Measurements from ENCODE around the gene NABP2.

Gene NABP2

DNA sequence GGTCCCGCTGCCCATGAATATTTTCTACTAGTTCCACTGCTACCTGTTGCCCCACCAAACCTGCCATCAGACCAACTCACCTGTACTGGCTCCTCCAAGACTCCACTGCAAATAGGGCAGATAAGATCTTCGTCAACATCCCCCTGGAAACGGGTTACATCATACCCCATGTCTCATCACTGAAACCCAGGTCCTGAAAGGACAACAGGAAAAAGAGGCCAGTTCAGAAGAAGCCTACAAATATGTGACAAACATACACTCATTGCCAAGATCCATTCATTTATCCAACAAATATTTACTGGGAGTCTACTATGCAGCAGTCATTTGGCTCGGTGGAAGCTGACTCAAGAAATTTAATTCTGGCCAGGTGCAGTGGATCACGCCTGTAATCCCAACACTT lies 10.3 kb upstream of the NABP2 start:
- DNase-seq (ENCODE audit: low read depth): no peak

DNA sequence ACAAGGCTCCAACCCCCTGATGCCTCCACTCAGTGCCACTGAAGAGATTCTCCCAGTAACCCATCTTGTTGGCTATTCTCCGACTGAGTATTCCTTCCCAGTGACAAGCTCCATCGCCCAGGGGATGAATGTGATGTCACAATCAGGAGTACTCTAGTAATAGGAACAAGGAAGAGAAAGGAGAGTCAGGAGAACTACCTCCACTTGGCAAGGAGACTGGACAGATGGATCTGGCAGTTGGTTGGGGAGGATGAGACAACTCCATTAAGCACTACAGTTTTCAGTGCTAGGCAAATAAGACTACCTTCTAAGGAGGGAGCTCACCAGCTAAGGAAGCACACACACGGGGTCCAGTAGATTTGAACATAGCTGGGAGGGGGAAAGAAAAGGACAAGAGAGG lies 7.7 kb upstream of the NABP2 start:
- DNase-seq (ENCODE audit: low read depth): no peak

DNA sequence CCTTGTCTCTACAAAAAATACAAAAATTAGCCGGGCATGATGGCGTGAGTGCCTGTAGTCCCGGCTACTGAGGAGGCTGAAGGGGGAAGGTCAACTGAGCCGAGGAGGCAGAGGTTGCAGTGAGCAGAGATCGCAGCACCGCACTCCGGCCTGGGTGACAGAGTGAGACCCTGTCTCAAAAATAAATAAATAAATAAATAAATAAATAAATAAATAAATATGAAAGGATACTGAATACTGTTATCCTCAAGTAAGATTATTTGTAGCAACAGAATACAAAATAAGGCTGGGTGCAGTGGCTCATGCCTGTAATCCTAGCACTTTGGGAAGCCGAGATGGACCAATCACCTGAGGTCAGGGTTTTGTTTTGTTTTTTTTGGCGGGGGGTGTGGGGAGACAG lies 4.3 kb upstream of the NABP2 start:
- no peak for DNase-seq (ENCODE audit: low read depth)

DNA sequence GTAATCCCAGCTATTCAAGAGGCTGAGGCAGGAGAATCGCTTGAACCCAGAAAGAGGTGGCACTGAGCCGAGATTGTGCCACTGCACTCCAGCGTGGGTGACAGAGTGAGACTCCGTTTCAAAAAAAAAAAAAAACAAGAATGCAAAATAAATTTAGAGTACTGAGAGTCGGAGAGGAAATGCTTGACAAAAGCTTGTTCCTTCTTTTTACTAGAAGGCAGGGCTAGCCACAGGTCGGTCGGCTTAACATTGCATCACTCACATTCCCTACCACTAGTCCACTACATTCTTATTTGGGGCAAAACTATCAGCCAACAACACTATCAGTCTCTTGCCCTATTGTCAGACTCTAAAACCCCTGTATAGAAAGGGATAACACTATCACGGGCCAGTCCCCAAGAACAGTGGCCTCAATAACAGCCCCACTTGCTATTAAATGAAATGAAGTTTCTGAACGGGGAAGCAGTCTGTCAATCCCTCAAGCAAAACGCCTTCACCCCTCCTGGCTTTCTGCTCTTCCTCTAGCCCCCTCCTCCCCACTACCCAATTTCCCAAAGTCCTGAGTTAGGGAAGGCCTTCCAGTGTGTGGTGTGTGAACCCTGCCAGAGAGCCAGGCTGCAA lies 3.4 kb upstream of the NABP2 start:
- no peak for DNase-seq (ENCODE audit: low read depth)

DNA sequence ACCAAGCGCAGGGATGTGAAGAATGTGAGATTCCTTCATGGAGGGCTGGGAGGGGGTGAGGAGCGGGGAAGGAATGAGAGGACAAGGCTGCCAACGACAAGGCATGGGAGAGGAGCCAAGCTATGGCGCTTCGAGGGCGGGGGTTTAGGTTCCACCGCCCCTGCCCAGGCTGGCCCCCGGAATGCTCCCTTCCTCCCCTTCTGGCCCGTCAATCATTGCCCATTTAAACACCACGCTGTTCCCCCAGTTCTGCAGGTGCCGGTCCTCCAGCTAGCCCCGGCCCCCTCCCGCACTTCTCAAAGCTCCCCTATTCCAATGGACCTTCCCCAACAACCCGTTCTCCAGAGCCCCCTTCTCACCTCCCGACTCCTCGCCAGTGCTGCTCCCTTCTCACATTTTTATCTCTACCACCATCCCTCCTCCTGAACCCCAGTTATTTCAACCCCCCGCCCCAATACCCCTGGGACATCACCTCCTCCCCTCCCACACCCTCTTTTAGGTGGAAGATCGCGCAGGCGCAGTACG lies 2.8 kb upstream of the NABP2 start:
- peak; percentile 57 for DNase-seq (ENCODE audit: low read depth)

DNA sequence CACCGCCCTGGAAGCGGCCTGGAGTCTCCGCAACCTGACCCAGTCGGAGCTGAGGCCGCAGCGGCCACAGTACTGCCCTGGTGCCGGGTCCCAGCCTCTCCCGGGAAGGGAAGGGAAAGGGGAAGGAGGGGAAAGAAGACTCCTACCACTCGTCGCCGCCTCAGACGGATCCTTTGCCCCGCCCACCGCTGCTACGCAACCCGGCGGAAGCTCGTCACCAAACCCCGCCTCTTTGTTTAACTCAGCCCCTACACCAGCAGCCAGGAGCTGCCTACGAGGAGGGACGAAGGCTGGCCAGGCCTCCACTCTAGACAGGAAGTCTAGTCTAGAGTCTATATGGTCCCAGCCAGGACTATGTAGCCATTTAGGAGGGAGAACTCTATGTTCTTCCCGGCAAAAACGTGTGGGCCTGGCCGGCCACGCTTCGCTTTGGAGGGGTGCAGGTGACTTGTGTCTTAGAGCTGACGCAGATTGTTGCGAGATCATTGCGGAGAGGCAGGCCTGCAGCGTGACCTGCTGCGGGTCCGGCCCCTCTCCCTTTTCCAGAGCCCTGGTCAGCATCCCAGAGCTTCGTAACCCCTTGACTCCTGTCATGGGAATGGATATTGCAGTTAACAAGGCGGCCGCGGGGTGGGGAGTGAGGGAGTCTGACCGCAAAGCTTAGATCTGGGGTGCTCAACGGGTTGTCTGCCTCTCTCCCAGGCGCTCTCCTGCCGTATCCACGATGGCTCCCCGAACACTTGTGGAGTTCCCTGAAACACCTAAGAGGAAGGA lies 2.2 kb upstream of the NABP2 start, which contains the start of gene RNF41:
Gene RNF41, minus strand, starts transcription at position 166 of the 774 bp plus-strand sequence. CDS start 7,875 bp downstream, outside the sequence.
- DNase-seq (ENCODE audit: low read depth): peak; percentile 93

DNA sequence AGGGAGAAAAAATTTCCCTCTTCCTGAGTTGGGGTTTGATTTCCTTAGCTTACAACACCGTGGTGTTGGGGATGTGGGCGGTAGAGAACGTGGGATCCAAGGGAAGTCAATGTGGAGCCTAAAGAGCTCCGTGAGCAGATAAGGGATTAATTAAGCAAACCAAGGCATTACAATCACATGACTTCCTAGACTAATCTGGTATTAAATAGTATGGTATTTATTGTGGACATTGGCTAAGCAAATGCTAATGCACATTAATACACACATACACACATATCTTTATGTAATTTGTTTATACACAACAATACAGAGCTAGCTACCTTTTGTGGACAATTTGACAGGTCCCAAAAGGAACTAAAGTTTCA lies 1.6 kb upstream of the NABP2 start:
- DNase-seq (ENCODE audit: low read depth): no peak

DNA sequence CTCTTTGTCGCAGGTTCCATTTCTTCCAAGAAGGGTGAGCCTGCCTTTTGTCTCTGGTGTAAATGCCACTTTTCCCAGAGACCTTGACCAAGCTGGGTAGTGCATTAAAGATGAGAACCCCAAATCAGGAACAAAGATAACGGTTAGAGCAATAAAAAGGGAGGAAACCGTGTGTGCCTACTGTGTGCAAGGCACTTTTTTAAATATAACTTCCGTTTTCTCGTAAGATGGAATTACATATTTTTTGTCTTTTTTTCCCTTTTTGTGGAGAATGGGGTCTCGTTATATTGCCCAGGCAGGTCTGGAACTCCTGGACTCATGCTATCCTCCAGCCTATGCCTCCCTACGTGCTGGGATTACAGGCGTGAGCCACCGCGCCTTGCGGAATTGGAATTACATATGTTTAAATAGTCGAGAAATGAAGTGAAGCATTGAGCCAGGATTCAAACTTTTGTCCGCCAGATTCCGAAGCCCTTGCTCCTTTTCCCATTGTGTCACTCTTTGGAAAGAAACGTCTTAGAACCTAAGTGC lies 506 bp upstream of the NABP2 start:
- DNase-seq (ENCODE audit: low read depth): no peak

DNA sequence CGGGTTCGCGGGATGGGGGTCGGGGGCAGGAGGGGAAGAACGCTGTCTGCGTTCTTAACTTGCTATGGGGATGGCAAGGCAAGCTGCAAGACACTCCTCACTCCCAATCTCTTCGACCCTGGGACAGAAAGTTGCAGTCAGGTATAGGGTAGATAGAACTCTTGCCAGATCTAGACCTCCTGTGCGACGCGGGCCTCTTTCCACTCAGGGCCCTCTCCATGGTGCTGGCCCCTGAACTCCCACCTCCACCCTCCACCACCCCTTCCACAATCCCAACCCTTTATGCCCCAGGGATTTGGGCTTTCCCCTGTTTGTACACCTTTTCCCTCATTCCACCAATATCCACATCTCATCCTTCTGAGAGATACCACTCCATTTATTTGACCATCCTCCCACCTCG lies 812 bp downstream of the NABP2 start:
- DNase-seq (ENCODE audit: low read depth): no peak

DNA sequence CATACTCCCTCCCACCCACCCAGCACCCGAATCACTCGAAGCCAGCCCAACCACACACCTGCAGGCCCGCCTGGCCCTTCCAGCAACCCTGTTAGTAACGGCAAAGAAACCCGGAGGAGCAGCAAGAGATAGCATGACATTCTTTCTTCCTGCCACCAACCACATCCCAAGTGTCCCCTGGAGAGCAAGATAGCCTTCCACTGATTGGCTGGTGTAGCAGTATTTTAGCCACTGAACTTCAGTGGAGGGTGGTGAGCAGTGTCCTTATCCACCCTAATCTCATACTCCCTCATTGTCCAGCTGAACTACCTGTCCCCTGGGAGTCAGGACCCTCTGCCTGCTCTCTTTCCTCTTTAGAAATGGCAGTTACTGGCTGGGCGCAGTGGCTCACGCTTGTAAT lies 4.9 kb downstream of the NABP2 start:
- no peak for DNase-seq (ENCODE audit: low read depth)

DNA sequence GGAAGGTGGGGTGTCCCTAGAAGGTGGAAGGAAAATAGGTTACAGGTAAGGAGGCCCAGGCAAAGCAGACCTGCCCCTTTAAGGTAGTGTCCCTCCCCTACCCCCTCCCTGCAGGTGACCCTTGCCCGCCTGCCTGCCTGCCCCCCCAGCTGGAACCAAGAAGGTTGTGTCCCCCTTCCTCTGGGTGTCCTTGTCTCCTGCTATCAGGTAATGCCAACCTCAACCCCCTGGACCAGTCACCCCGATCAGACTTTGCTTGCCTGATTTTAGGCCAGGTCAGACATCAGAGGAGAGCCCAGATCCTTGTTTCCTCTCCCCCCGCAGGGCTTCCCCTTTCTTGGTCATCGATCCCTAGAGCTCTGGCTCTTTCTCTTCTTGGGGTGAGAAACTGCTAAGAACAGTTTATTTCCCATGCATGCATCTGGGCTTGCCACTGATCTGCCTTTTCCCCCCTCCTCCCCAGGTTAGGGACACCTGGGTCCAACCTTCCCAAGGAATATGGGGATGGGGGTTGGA lies 5.8 kb downstream of the NABP2 start, which contains the start of gene SLC39A5:
Gene SLC39A5, plus strand, starts transcription at position 136 of the 516 bp plus-strand sequence. CDS start 1,224 bp downstream, outside the sequence.
- DNase-seq (ENCODE audit: low read depth): no peak

DNA sequence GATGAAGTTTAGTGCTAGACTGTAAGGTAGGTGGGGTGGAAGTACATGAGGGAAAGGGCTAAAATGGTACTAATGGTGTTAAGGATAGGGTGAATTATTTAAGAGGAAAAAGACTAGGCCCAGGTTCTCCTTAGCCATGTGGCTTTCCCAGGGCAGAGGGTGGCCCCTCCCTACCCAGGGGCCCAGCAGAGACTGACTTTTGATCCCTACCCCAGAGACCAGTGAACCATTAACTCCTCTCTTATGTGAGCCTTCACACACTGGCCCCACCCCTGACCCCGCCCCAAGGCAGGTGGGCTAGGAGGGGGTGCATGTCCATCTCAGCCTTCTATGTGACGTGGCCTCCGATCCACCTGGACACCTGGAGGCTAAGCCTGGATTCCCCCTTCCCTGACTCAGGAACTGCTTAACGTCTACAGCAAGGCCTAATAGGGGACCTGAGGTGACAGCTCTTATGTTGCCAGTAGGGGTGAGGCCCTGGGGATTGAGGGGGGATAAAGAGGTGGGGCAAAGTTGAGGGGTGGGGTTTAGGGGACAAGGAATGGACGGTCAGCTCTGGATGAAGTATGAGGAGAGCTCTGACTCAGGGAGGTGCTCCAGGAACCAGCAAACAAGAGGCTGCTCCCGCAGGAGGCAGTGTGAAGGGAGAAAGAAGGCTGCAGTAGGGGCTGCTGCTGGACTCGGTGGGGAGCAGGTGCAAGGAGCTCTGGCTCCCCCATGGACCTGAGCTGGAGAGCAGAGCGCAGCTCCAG lies 6.5 kb downstream of the NABP2 start:
- DNase-seq (ENCODE audit: low read depth): no peak

DNA sequence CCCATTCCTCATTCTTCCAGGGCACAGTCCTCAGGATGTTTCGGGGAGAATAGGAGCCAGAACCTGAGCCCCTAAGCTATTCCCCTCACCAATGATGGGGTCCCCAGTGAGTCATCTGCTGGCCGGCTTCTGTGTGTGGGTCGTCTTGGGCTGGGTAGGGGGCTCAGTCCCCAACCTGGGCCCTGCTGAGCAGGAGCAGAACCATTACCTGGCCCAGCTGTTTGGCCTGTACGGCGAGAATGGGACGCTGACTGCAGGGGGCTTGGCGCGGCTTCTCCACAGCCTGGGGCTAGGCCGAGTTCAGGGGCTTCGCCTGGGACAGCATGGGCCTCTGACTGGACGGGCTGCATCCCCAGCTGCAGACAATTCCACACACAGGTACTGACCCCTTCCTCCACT lies 7.0 kb downstream of the NABP2 start:
- DNase-seq (ENCODE audit: low read depth): no peak

DNA sequence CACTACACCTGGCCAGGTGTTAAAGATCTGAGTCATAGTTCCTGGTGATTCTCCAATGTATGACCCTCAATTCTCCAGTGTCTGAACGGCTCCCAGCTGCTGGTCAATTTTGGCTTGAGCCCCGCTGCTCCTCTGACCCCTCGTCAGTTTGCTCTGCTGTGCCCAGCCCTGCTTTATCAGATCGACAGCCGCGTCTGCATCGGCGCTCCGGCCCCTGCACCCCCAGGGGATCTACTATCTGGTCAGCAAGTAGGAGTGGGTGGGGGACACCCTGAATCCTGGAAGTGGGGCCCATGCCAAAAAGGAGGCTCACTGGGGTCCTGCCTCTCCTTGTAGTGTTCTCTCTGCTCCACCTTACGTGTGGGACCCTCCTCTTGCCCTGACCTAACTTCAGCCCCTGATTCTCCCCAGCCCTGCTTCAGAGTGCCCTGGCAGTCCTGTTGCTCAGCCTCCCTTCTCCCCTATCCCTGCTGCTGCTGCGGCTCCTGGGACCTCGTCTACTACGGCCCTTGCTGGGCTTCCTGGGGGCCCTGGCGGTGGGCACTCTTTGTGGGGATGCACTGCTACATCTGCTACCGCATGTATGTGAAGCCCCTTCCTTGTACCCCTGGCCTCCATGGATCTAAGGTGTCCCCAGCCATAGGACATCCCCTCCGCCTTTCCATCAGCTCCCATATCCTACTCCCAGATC lies 10.7 kb downstream of the NABP2 start:
- DNase-seq (ENCODE audit: low read depth): no peak

DNA sequence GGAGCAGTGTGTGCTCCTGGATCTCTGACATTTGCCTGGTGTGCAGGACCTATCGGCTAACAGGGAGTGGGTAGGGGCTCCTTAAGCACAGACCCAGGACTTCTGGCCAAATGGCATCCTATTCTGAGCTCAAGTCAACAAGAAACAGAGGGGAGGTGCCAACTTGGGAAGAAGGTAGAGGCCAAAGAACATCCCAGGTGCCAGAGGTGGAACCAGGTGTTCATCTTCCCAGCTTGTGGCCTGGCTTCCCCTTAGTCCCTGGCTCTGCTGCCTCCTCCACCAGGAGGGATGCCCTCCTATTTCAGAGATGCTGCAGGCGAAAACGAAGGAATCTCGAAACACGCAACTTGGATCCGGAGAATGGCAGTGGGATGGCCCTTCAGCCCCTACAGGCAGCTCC lies 11.9 kb downstream of the NABP2 start:
- DNase-seq (ENCODE audit: low read depth): no peak

DNA sequence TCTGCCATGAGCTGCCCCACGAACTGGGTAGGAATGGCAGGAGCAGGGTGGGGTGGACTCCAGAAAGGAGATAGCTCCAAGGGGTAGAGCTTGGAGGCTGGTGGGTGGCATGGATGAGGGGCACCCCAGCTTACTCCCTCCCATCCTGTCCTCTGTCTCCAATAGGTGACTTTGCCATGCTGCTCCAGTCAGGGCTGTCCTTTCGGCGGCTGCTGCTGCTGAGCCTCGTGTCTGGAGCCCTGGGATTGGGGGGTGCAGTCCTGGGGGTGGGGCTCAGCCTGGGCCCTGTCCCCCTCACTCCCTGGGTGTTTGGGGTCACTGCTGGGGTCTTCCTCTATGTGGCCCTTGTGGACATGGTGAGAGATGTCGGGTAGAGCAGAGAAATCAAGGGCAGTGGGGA lies 12.8 kb downstream of the NABP2 start:
- DNase-seq (ENCODE audit: low read depth): no peak

DNA sequence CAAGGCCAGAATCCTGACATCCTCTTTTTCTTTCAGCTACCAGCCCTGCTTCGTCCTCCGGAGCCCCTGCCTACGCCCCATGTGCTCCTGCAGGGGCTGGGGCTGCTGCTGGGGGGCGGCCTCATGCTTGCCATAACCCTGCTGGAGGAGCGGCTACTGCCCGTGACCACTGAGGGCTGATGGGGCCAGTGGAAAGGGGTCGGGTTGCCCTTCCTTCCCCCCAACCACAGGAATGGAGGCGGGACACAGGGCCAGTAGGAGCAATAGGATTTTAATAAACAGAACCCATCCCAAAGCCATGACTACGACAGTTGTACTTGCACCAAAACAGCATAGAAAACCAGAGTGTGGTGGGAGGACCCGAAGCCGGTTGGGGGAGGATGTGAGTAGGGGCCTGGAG lies 13.4 kb downstream of the NABP2 start:
- no peak for DNase-seq (ENCODE audit: low read depth)

DNA sequence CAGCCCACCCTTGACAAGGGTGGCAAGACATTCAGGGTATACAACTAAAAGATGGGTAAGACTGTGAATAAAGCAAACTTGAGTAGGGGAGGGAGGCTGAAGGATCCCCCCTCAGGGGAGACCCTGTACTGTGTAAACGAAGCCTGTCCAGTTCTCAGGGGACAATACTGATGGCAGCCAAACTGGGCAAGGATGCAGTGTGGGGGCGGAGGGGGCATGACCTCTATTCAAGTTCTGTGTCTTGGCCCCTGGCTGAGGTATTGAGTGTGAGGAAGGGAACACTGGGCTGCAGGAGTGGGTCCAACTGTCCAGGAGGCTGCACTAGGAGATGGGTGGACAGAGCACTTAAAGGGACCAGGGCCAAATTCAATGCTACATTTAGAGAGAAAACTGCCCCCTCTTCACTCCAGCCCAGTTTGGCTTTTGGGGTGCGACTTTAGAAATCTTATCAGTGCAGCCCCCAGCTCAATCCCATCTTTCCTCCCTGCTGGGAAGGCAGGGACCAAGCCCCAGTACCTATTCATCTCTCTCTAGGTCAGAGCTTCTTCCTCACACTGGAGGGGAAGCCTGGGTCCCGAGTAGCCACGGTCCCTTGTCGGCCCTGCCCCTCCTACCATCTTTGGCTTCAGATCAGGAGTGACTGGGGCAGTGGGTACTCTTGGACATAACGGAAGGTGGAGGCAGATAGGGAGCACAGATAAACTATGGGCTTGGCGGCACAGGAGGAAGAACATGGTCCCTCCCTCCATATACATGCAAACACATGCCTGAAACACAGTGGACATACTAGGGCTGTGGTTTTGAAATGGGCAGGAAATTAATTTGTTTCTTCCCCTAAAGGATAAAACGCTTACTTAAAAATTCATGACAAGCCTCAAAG lies 17.5 kb downstream of the NABP2 start:
- no peak for DNase-seq (ENCODE audit: low read depth)

DNA sequence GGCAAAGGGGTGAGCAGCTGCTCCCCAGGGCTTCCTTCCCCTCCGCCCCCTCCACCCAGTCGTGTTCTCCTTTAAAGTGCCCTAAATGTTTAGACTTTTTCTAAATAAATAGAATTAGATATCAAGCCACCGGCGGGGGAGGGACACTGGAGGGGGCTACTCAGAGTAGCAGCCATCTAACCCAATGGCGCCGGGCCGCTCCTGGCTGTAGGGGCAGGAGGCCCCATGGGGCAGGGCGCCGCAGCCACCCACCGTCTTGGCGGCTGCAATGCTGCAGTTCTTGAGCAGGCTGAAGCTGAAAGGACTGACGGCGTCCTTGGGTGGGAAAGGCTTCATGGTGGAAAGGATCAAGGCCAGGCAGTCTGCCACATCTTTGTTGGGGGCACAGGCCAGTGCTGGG lies 18.8 kb downstream of the NABP2 start:
- no peak for DNase-seq (ENCODE audit: low read depth)

DNA sequence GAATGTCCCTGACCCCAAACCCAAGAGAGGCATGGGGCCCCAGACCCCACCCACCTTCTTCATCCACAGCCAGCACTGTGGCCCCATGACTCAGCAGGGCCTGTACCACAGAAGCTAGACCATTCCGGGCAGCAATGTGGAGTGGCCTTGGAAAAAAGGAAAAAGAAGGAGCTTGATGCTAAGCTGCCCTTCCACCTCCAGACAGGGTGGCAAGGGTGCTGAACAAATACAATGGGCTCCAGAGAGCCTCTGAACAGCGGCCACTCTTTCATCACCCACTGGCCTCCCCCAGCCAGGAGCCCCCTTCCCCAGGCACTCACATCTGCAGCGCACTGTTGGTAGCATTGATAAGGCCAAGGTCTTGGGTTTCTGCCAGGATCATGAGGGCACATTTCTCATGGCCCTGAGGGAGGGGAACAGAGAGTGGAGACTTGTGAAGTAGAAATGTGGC lies 19.6 kb downstream of the NABP2 start:
- no peak for DNase-seq (ENCODE audit: low read depth)

DNA sequence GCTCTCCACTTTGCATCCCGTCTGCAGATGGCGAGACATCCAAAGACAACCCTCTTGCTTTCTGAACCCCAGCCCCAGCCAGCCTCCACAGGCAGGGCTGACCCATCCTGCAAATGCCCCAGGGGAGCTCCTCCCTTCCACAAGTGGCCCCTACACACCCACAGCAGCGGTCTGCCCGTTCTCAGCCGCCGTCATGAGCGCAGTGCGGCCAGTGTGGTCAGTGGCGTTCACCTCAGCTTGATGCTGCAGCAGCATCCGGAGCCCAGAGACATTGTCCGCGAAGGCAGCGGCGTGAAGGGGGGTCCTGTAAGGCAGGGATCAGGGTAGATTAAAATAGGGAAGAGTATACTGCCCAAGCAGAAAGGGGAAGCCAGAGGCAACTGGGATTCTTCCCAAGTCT lies 20.4 kb downstream of the NABP2 start:
- no peak for DNase-seq (ENCODE audit: low read depth)
